Bronchial epithelial cell (primary cell): ENCODE data around the gene ZFAND3. TPM values are rescaled to one million over a fixed set of nuclear protein-coding genes. Genes with fewer than 3 reads are reported as not detected.

Experiments used
- DNase-seq: peaks from one replicate; pipeline ENCODE4 v3.0.0-alpha.2; 2010; ENCODE audit warnings: low read depth
- FAIRE-seq: peaks from 2 replicates; lab custom pipeline; 2011; peaks lifted over from hg19 to GRCh38; lab: Jason Lieb, UNC
- H3K27me3 ChIP-seq: 2 replicates; pipeline ENCODE4 v1.5.1; 2011; ENCODE audit warnings: low read length; ENCODE audit not compliant: control insufficient read depth, insufficient read depth
- H3K36me3 ChIP-seq: 2 replicates; pipeline ENCODE4 v1.5.1; 2011; ENCODE audit warnings: low read length; ENCODE audit not compliant: control insufficient read depth, insufficient read depth
- H3K4me3 ChIP-seq: 2 replicates; pipeline ENCODE4 v1.5.1; 2011; ENCODE audit warnings: mild to moderate bottlenecking, low read depth, low read length, control low read depth
- CTCF ChIP-seq: IDR thresholded peaks from 2 replicates; pipeline ENCODE4 v1.5.1; 2011; ENCODE audit warnings: mild to moderate bottlenecking, moderate library complexity, low read length, control low read depth, inconsistent platforms; ENCODE audit not compliant: insufficient read depth, severe bottlenecking
- total RNA-seq: library from RNA; depleted of rRNA; stranded (reverse); fragments of >200 nt; gene quantifications from 2 replicates; pipeline ENCODE4 v1.2.1, GENCODE V29; 2014

ZFAND3 gene
- total RNA-seq, 1 donor from 2014 or later: 25.5 TPM

GRCh38 chr6:38138374-38138773 lies 318.8 kb downstream of the ZFAND3 start:
- no peak for FAIRE-seq
- no peak for TF ChIP-seq CTCF
- Histone ChIP-seq H3K27me3 (no peaks in the 10 kb centered on the region), H3K4me3 (no peak overlapping the region), H3K36me3 (peaks cover 2% of the 10 kb centered on the region)
- DNase-seq: no peak

GRCh38 chr6:38141085-38141484 lies 321.6 kb downstream of the ZFAND3 start:
- Histone ChIP-seq H3K36me3 (peaks cover 2% of the 10 kb centered on the region), H3K4me3 (no peak overlapping the region), H3K27me3 (no peaks in the 10 kb centered on the region)
- no peak for TF ChIP-seq CTCF
- FAIRE-seq (no peak), DNase-seq (no peak)

- Histone ChIP-seq H3K27me3 (no peaks in the 10 kb centered on the region), H3K36me3 (peaks cover 2% of the 10 kb centered on the region), H3K4me3 (no peak overlapping the region)
- TF ChIP-seq CTCF: no peak
- FAIRE-seq: no peak
- DNase-seq: no peak
Measured at GRCh38 chr6:38141716-38142115, 322.2 kb downstream of the ZFAND3 start.

- DNase-seq (no peak), FAIRE-seq (no peak)
- no peak for TF ChIP-seq CTCF
- Histone ChIP-seq H3K36me3 (peaks cover 2% of the 10 kb centered on the region), H3K27me3 (no peaks in the 10 kb centered on the region), H3K4me3 (no peak overlapping the region)
Measured at GRCh38 chr6:38142178-38142902, 322.8 kb downstream of the ZFAND3 start.

- DNase-seq: no peak
- FAIRE-seq: no peak
- no peak for TF ChIP-seq CTCF
Measured at GRCh38 chr6:38143191-38144150, 323.9 kb downstream of the ZFAND3 start.

More at GRCh38 chr6:38143191-38144150, 323.9 kb downstream of the ZFAND3 start:
- Histone ChIP-seq H3K4me3 (no peak overlapping the region), H3K27me3 (no peaks in the 10 kb centered on the region), H3K36me3 (peaks cover 2% of the 10 kb centered on the region)
